GM23338 (cell line): ENCODE measurements around the gene PTPRN2. TPM values are rescaled to one million over a fixed set of nuclear protein-coding genes. Genes with fewer than 3 reads are reported as not detected.
"Not testable (repeated sequence)": the region's sequence is repeated elsewhere in the genome, so short reads cannot be mapped to it uniquely, and the experiment has no call there.

Experiments used
- ATAC-seq: fragments of 200-7000 bp; cut with Tn5 transposase; 3 replicates; pipeline ENCODE4 v1.9.1; 2020
- DNase-seq: peaks from one replicate; pipeline ENCODE4 v3.0.0-alpha.2; 2015; ENCODE audit warnings: low spot score
- H2AFZ ChIP-seq: fragments of 200-600 bp; sonication (generic); 2 replicates; pipeline ENCODE4 v1.8.0; 2016; ENCODE audit warnings: antibody characterized with exemption, mild to moderate bottlenecking, moderate library complexity
- H3F3A ChIP-seq: fragments of 200-600 bp; sonication (generic); replicated peaks from 2 replicates; pipeline ENCODE4 v1.8.0; 2017; ENCODE audit warnings: antibody characterized with exemption, mixed run types, low read depth
- H3K27ac ChIP-seq: fragments of 200-600 bp; sonication (generic); 2 replicates; pipeline ENCODE4 v1.6.1; 2016; ENCODE audit warnings: low read depth
- H3K27me3 ChIP-seq: fragments of 200-600 bp; sonication (generic); 2 replicates; pipeline ENCODE4 v1.8.0; 2016; ENCODE audit warnings: mild to moderate bottlenecking, mixed run types, moderate library complexity; ENCODE audit not compliant: insufficient read depth
- H3K36me3 ChIP-seq: fragments of 200-600 bp; sonication (generic); 2 replicates; pipeline ENCODE4 v1.8.0; 2016; ENCODE audit warnings: mild to moderate bottlenecking; ENCODE audit not compliant: insufficient read depth
- H3K4me1 ChIP-seq: fragments of 200-600 bp; sonication (generic); 2 replicates; pipeline ENCODE4 v1.8.0; 2016; ENCODE audit warnings: mild to moderate bottlenecking, moderate library complexity; ENCODE audit not compliant: insufficient read depth
- H3K4me2 ChIP-seq: fragments of 200-600 bp; sonication (generic); 2 replicates; pipeline ENCODE4 v1.7.1; 2017; ENCODE audit warnings: mixed run types
- H3K4me3 ChIP-seq: fragments of 200-600 bp; sonication (generic); 2 replicates; pipeline ENCODE4 v1.6.1; 2016; ENCODE audit warnings: mixed run types
- H3K79me2 ChIP-seq: fragments of 200-600 bp; sonication (generic); replicated peaks from 2 replicates; pipeline ENCODE4 v1.8.0; 2017; ENCODE audit warnings: mild to moderate bottlenecking; ENCODE audit not compliant: insufficient read depth
- H3K9me2 ChIP-seq: fragments of 200-600 bp; sonication (generic); 2 replicates; pipeline ENCODE4 v1.8.0; 2017; ENCODE audit not compliant: insufficient read depth
- H4K20me1 ChIP-seq: fragments of 200-600 bp; sonication (generic); replicated peaks from 2 replicates; pipeline ENCODE4 v1.8.0; 2017; ENCODE audit warnings: mild to moderate bottlenecking; ENCODE audit not compliant: insufficient read depth
- H3K27ac Mint-ChIP-seq: 2 replicates; pipeline ENCODE4 v1.8.0; 2020; ENCODE audit warnings: inconsistent platforms, mild to moderate bottlenecking, moderate library complexity, mixed read lengths
- H3K27me3 Mint-ChIP-seq: 3 replicates; pipeline ENCODE4 v1.8.0; 2022; ENCODE audit warnings: low read depth, mild to moderate bottlenecking, moderate library complexity, mixed read lengths, inconsistent platforms; ENCODE audit not compliant: insufficient read depth, poor library complexity
- H3K36me3 Mint-ChIP-seq: 3 replicates; pipeline ENCODE4 v1.8.0; 2021; ENCODE audit warnings: low read depth, mild to moderate bottlenecking, inconsistent platforms, moderate library complexity, mixed read lengths
- H3K4me1 Mint-ChIP-seq: 3 replicates; pipeline ENCODE4 v1.8.0; 2020; ENCODE audit warnings: mild to moderate bottlenecking, inconsistent platforms, mixed read lengths
- H3K4me3 Mint-ChIP-seq: 3 replicates; pipeline ENCODE4 v1.8.0; 2021; ENCODE audit warnings: moderate library complexity, mild to moderate bottlenecking, inconsistent platforms, mixed read lengths
- H3K9me3 Mint-ChIP-seq: 3 replicates; pipeline ENCODE4 v1.8.0; 2020; ENCODE audit warnings: moderate library complexity, mild to moderate bottlenecking, inconsistent platforms, mixed read lengths
- EZH2phosphoT487 ChIP-seq: fragments of 200-600 bp; sonication (generic); IDR thresholded peaks from one replicate; pipeline ENCODE4 v1.8.1; 2018; ENCODE audit warnings: antibody characterized with exemption; ENCODE audit not compliant: unreplicated experiment
- NANOG ChIP-seq: IDR thresholded peaks from 2 replicates; pipeline ENCODE4 v1.6.1; 2016; ENCODE audit warnings: antibody characterized with exemption, borderline replicate concordance
- ZNF114 ChIP-seq: fragments of 250-450 bp; sonication (Bioruptor Pico); IDR thresholded peaks from 2 replicates; pipeline ENCODE4 v1.5.0; 2020; ENCODE audit warnings: mild to moderate bottlenecking, moderate library complexity
- polyA plus RNA-seq: library from polyadenylated mRNA; unstranded; fragments of >200 nt; fragmentation: Nextera tagmentation; extraction: Ambion mirVana; gene quantifications from 2 replicates; pipeline ENCODE4 v1.2.1, GENCODE V29; 2016
- total RNA-seq: library from RNA; depleted of rRNA; stranded (reverse); fragments of >200 nt; shearing (Covaris generic); gene quantifications from 2 replicates; pipeline ENCODE4 v1.2.3, GENCODE V29; 2014

Gene PTPRN2
- total and polyA plus RNA-seq, 2 experiments from 2014 or later: 0.87 to 4.0 TPM

GRCh38 chr7:157564517-157565177 lies 1023.0 kb downstream of the PTPRN2 start:
- no peak overlapping the region for H3K4me3 ChIP-seq
- H3K9me3 Mint-ChIP-seq: no peaks in the 10 kb centered on the region; the same call in none of the 3 replicates
- no peaks in the 10 kb centered on the region for H3K36me3 ChIP-seq
- no peaks in the 10 kb centered on the region for H4K20me1 ChIP-seq
- H3K36me3 Mint-ChIP-seq: peaks cover 46% of the 10 kb centered on the region
- TF ChIP-seq EZH2phosphoT487 (no peak), ZNF114 (CRISPR knock-in tag) (no peak), NANOG (no peak)
- H3K27me3 ChIP-seq: no peaks in the 10 kb centered on the region
- no peaks in the 10 kb centered on the region for H3K4me1 Mint-ChIP-seq
- DNase-seq (no peak), ATAC-seq (no peak)
- no peaks in the 10 kb centered on the region for H3K79me2 ChIP-seq
- H3K4me2 ChIP-seq: no peak overlapping the region
- no peak overlapping the region for H2AFZ ChIP-seq
- no peak overlapping the region for H3K27ac Mint-ChIP-seq
- H3K9me2 ChIP-seq: no peaks in the 10 kb centered on the region
- peaks cover 6% of the 10 kb centered on the region for H3K27me3 Mint-ChIP-seq
- no peak overlapping the region for H3K27ac ChIP-seq
- H3F3A ChIP-seq: no peaks in the 10 kb centered on the region
- no peak overlapping the region for H3K4me3 Mint-ChIP-seq
- H3K4me1 ChIP-seq: no peaks in the 10 kb centered on the region

- H3K9me3 Mint-ChIP-seq, H3K27ac ChIP-seq, DNase-seq, H3K4me3 ChIP-seq, H3K27me3 Mint-ChIP-seq, H3K27ac Mint-ChIP-seq, H3F3A ChIP-seq, ATAC-seq, H2AFZ ChIP-seq, H3K4me1 Mint-ChIP-seq, H3K4me2 ChIP-seq, H3K27me3 ChIP-seq, H3K9me2 ChIP-seq, H3K36me3 ChIP-seq, H3K4me1 ChIP-seq, H3K4me3 Mint-ChIP-seq, H4K20me1 ChIP-seq, H3K79me2 ChIP-seq: not testable (repeated sequence)
- H3K36me3 Mint-ChIP-seq: peaks cover 44% of the 10 kb centered on the region
Measured at GRCh38 chr7:157563467-157564135, 1024.0 kb downstream of the PTPRN2 start.

- not testable (repeated sequence) for H3K27ac ChIP-seq, H3K4me3 ChIP-seq, H2AFZ ChIP-seq, H3K4me3 Mint-ChIP-seq, H3K4me1 ChIP-seq, H3K79me2 ChIP-seq, H4K20me1 ChIP-seq, H3K27ac Mint-ChIP-seq, H3K4me1 Mint-ChIP-seq, H3K27me3 ChIP-seq, DNase-seq, H3K27me3 Mint-ChIP-seq, H3K36me3 ChIP-seq, H3K9me2 ChIP-seq, ATAC-seq, H3F3A ChIP-seq, H3K4me2 ChIP-seq, H3K9me3 Mint-ChIP-seq
- H3K36me3 Mint-ChIP-seq: peaks cover 39% of the 10 kb centered on the region
Measured at GRCh38 chr7:157562522-157563398, 1024.9 kb downstream of the PTPRN2 start.
